ENCODE results near the gene SPEM2.

The SPEM2 gene

GRCh38 chr17:7421186-7421585, 4.2 kb upstream of the SPEM2 start:
- DNase-seq (ENCODE audit: low read depth): no peak

- DNase-seq (ENCODE audit: low read depth): no peak
Measured at GRCh38 chr17:7423679-7424078, 1.7 kb upstream of the SPEM2 start.

DNA sequence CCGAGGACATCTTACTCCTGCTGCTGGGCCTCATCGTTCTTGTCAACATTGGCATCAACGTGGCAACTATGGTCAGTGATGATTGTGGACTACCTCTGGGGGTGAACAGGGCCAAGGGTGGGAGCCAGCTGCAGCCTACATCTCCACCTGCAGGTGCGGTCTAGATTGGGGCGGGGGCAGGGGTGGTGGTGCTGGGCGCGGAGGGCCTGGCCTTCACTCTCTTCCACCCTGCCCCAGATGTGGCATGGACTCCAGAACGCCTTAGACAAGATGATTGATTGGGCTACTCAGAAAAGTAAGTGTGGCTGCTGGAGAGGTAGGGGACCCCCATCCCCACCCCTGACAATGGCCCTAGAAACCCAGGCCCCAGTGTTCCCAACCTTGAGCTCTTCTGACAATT, 340 bp downstream of the SPEM2 start:
- no peak for DNase-seq (ENCODE audit: low read depth)

DNA sequence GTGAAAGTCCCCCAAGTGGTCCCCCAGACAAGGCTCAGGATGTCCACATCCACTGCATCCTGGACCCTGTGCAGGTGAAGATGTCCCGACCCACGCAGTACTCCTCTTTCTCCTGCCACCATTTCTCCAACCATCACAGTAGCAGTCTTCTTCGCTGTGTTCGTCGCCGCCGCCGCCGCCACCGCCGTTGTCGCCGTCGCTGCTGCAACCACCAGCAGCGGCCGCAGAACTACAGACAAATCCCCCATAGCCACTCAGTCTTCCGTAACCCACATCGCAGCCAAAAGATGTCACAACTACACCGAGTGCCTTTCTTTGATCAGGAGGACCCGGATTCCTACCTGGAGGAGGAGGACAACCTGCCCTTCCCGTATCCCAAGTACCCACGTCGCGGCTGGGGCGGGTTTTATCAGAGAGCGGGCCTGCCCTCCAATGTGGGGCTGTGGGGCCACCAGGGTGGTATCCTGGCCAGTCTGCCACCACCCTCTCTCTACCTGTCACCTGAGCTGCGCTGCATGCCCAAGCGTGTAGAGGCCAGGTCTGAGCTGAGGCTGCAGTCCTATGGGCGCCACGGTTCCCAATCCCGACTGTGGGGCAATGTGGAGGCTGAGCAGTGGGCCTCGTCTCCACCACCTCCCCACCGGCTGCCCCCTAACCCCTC, 917 bp downstream of the SPEM2 start:
- DNase-seq (ENCODE audit: low read depth): no peak

DNA sequence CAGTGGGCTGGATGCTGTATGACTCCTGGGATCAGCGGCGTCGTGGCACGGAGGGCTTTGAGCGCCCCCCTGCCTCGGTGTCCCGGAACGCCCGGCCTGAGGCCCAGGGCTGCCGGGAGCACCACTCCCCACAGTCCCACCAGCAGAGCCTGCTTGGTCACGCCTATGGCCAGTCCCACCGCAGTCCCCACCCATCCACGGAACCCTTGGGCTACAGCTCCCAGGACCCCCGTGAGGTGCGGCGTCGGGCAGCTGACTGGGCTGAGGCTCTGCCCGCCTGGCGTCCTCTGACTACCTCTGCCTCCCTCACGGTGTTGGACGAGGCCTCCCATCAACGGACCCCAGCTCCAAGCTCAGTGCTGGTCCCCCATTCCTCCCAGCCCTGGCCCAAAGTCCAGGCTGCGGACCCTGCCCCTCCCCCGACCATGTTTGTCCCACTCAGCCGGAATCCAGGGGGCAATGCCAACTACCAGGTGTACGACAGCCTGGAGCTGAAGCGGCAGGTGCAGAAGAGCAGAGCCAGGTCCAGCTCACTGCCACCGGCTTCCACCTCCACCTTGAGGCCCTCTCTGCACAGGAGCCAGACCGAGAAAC, 1.6 kb downstream of the SPEM2 start:
- no peak for DNase-seq (ENCODE audit: low read depth)

GRCh38 chr17:7427549-7427948, 2.1 kb downstream of the SPEM2 start:
- no peak for DNase-seq (ENCODE audit: low read depth)

GRCh38 chr17:7428557-7428956, 3.1 kb downstream of the SPEM2 start, which contains the start of gene SPEM3:
TSS of gene SPEM3 (plus strand) at chr17:7428857. CDS start at chr17:7428903, 46 bp downstream.
- no peak for DNase-seq (ENCODE audit: low read depth)

DNA sequence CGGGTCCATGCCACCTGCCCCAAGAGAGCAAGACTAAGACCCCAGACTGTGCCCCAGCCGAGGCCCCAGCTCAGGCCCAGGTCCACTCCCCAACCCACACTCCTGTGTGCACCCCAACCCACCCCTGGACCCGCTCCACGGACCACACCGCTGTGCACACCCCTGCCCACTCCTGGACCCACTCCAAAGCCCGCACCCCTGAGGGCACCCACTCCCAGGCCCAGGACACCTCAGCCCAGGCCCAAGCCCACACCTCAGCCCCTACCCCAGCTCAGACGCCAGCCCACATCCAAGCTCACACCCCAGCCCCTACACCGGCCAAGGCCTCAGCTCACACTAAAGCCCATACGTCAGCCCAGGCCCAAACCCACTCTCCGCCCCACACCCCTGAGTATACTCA, 4.3 kb downstream of the SPEM2 start:
- DNase-seq (ENCODE audit: low read depth): no peak

- no peak for DNase-seq (ENCODE audit: low read depth)
Measured at GRCh38 chr17:7431231-7431630, 5.8 kb downstream of the SPEM2 start.

GRCh38 chr17:7432296-7432695, 6.9 kb downstream of the SPEM2 start:
- no peak for DNase-seq (ENCODE audit: low read depth)

GRCh38 chr17:7435676-7436555, 10.5 kb downstream of the SPEM2 start:
- peak; percentile 51 for DNase-seq (ENCODE audit: low read depth)

GRCh38 chr17:7436556-7437368, 11.3 kb downstream of the SPEM2 start:
- DNase-seq (ENCODE audit: low read depth): peak; percentile 88

- no peak for DNase-seq (ENCODE audit: low read depth)
Measured at GRCh38 chr17:7437369-7437863, 12.0 kb downstream of the SPEM2 start.

DNA sequence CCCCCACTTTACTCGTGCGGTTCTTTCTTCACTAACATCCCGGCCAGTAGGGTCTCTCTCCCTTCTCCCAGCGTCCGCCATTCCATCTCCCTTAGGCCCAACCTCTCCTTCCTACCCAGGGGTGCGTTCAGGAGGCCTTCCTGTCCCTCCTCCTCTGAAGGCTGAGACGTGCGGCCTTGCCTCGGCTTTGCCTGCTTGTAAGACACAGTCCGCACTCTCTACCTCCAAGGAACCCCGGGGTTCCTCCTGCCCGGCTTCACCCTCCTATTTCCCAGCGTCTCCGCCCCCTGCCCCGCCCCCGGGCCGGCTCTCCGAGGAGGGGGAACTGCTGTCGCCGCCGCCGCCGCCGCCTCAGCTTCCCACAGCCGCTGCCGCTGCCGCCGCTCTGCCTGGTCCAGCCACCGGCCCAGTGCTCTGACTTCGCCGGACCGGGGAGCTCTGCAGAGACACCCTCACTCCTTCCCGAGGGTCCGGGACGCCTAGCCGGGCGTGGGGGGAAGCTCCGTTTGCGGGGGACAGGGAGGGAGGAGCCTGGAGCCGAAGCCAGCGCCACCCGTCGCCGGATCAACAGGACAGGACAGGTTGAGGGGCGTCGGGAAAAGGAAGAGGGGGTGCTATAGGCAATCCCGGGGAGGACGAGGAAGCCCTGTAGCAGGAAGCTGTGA, 12.7 kb downstream of the SPEM2 start:
- peak; percentile 62 for DNase-seq (ENCODE audit: low read depth)

DNA sequence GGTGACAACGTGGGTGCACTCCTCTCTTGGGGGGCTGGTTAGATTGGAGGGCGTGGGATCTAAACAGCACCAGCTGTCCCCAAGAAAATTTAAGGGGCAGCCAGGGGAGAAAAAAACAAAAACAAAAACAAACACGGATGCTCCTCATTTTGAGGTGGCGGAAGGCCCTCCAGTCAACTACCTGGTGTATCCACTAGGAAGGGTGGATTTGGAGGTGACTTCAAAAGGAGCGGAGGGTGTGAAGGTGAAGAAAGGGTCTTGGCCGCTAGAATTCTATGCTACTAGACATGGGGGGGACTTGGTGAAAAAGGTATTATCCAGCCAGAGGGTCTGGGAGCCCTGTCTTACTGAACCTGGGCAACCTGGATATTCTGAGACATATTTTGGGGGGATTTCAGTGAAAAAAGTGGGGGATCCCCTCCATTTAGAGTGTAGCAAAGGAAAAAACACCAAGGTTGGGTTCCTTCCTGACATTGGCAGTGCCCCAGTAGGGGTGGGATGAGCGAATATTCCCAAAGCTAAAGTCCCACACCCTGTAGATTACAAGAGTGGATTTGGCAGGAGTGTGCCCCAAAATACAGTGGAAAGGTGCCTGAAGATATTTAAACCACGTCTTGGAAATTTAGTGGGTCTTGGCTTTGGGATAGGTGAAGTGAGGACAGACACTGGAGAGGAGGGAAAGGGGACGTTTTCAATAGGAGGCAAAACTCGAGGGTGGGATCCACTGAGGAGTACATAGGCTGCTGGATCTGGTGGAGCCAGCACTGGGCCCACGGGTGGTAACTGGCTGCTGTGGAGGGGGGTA, 13.4 kb downstream of the SPEM2 start:
- DNase-seq (ENCODE audit: low read depth): no peak

- no peak for DNase-seq (ENCODE audit: low read depth)
Measured at GRCh38 chr17:7439462-7440112, 14.2 kb downstream of the SPEM2 start, which contains the start of gene FGF11. TSS of gene FGF11 (plus strand) at chr17:7439512. CDS start at chr17:7439621, 109 bp downstream.

DNA sequence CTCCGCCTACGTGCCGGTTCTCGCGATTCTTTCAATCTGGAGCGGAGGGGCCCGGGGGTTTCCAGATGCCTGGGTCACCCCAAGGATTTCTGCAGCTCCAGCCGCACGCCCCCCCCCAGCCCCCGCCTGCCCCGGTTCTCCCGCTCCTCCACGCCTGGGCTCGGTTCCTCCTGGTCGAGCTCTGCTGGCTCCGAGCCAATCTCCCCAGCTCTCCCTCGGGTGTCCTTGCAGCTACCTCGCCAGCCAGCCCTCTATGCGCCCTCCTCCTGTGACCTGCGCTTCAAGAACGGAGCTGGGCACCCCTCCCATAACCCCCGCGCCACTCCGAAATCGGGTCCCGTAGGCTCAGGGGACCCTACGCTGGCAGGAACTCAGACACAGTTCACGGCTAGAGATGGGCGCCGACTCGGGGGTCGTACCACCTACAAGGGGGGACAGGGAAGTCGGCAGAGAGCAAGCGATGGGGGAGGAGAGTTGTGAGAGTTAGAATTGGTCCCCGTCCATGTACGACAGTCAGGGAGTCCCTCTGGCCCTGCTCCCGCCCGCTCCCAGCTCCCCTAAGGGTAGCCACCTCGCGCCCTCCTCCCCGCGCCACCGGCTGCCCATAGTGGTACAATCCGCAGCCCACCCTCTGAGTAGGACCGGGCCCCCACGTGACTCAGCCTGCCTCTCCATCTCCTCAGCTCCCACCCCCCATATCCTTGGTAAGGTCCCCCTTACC, 14.9 kb downstream of the SPEM2 start:
- DNase-seq (ENCODE audit: low read depth): no peak

DNA sequence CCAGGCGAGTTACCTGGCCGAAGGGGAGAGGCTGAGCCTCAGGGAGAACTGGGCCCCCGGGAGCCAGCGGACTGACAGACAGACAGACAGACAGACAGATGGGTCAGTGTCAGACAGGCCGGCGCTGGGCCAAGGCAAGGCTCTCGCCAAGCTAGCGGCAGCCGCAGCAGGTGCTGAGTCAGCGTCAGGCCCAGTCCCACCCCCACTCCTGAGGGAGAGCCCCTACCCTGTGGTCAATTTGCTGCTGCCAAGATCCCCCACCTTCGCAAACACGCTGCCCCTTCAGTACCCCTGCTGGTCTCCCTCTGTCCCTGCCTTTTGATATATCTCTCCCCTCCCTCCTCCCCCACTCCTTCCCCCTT, 15.4 kb downstream of the SPEM2 start:
- DNase-seq (ENCODE audit: low read depth): no peak

- no peak for DNase-seq (ENCODE audit: low read depth)
Measured at GRCh38 chr17:7441266-7441665, 15.8 kb downstream of the SPEM2 start.

All from activated T-cell treated with anti-CD3 and anti-CD28 coated beads for 48 hours (primary cell).